Measurements from ENCODE around the gene NRXN3. TPM values are rescaled to one million over a fixed set of nuclear protein-coding genes. Genes with fewer than 3 reads are reported as not detected.

Gene NRXN3
- polyA plus RNA-seq, 1 of the 3 experiments (the other 2 are of a cell fraction), result 1.6 TPM

GRCh38 chr14:78970677-78971076 is 800.5 kb downstream of the NRXN3 start (continued):
- no peak for TF ChIP-seq TAF1 (IDR thresholded peaks at IDR 0.05; ENCODE audit: borderline replicate concordance, low read depth, low read length)

- TF ChIP-seq EZH2phosphoT487 (IDR thresholded peaks at IDR 0.05; ENCODE audit: borderline replicate concordance, low read depth) (no peak), CTCF (IDR thresholded peaks at IDR 0.05) (no peak), GATA2 (CRISPR knock-in tag; IDR thresholded peaks at IDR 0.05) (no peak), GABPA (IDR thresholded peaks at IDR 0.05; ENCODE audit: low read depth) (no peak), NRF1 (IDR thresholded peaks at IDR 0.05; ENCODE audit: low read depth, low read length) (no peak), POLR2AphosphoS5 (IDR thresholded peaks at IDR 0.05; ENCODE audit: low read depth, low read length) (no peak), SIN3A (IDR thresholded peaks at IDR 0.05; ENCODE audit: borderline replicate concordance, low read depth, low read length) (no peak), TEAD4 (IDR thresholded peaks at IDR 0.05; ENCODE audit: borderline replicate concordance, insufficient read depth) (no peak), PBX3 (IDR thresholded peaks at IDR 0.05) (no peak), IRF3 (IDR thresholded peaks at IDR 0.05; ENCODE audit: low read depth, low read length) (no peak), REST (IDR thresholded peaks at IDR 0.05; ENCODE audit: low read depth, low read length) (no peak), RCOR1 (IDR thresholded peaks at IDR 0.05; ENCODE audit: low read length) (no peak), TAF1 (IDR thresholded peaks at IDR 0.05; ENCODE audit: borderline replicate concordance, low read depth, low read length) (no peak), FOSL2 (IDR thresholded peaks at IDR 0.05; ENCODE audit: borderline replicate concordance, low read depth) (no peak)
- no peak overlapping the region for H3K27ac ChIP-seq (ENCODE audit: low read depth in 2 of 2, low read length in 1 of 2)
- H3K79me2 ChIP-seq (ENCODE audit: insufficient read depth), result no peaks in the 10 kb centered on the region
- no peak overlapping the region for H3K4me2 ChIP-seq
- peaks cover 14% of the 10 kb centered on the region for H3F3A ChIP-seq (replicated peaks; ENCODE audit: insufficient read depth)
- no peaks in the 10 kb centered on the region for H3K27me3 ChIP-seq (ENCODE audit: insufficient read depth)
- no peak for DNase-seq
- CTCF ChIA-PET, result interaction anchor here (0.6 to 2.2 kb wide), 2 partner anchors 13 to 807 kb away, joined by 3 to 8 read pairs; no protein-coding TSS in a partner anchor
- no peak overlapping the region for H3K9ac ChIP-seq
- H3K36me3 ChIP-seq (replicated peaks in 1 of 2; ENCODE audit: control insufficient read depth in 1 of 2, insufficient read depth in 2 of 2, low read length in 1 of 2), result no peaks in the 10 kb centered on the region
- POLR2A ChIA-PET, result no interaction called here
- no peak overlapping the region for H2AFZ ChIP-seq (ENCODE audit: low read depth)
- peaks cover 0 to 10% of the 10 kb centered on the region in 2 experiments; a peak in 3 of 4 replicates for H3K4me1 ChIP-seq (ENCODE audit: control insufficient read depth in 1 of 2, insufficient read depth in 2 of 2, low read depth in 1 of 2, low read length in 1 of 2)
- H3K4me3 ChIP-seq (ENCODE audit: low read depth in 2 of 2, low read length in 1 of 2), result no peak overlapping the region
- H3K9me2 ChIP-seq, result no peaks in the 10 kb centered on the region
- H3K9me3 ChIP-seq, result no peaks in the 10 kb centered on the region
- 81% methylated on average over 9 of the region's 9 CpGs for WGBS (ENCODE audit: low lambda C conversion rate)
- no peaks in the 10 kb centered on the region for H4K20me1 ChIP-seq (ENCODE audit: insufficient read depth)
Measured at GRCh38 chr14:78972440-78972839, 802.3 kb downstream of the NRXN3 start.

Measured in SK-N-SH (cell line).